Posterior cingulate gyrus (tissue), 11 donors: Measurements from ENCODE around the gene PLPPR4.

Experiments
- DNase-seq, 10 donors: peaks; one replicate each; pipeline versions ENCODE4 v3.0.0 to v3.0.0-alpha.2; 2020 to 2021; ENCODE audit warnings: mixed read lengths in 3 of 10
- intact Hi-C: fragments of 100-400 bp; cut with DNase I; formaldehyde crosslinking; loops from one replicate; pipeline ENCODE4 v1.15.1; 2023

The PLPPR4 gene

GRCh38 chr1:99334991-99335390, 70.7 kb downstream of the PLPPR4 start:
- intact Hi-C loops: no loop called here
- DNase-seq: no peak

- intact Hi-C loops: no loop called here
Observed at GRCh38 chr1:99347041-99347684, 82.9 kb downstream of the PLPPR4 start.

GRCh38 chr1:99348397-99349132, 84.3 kb downstream of the PLPPR4 start:
- intact Hi-C loops: no loop called here
- DNase-seq: no peak

More at GRCh38 chr1:99347041-99347684, 82.9 kb downstream of the PLPPR4 start:
- DNase-seq: no peak

GRCh38 chr1:99352821-99353220, 88.5 kb downstream of the PLPPR4 start:
- intact Hi-C loops: no loop called here
- DNase-seq: no peak

- intact Hi-C loops: no loop called here
- no peak for DNase-seq
Observed at GRCh38 chr1:99358770-99359169, 94.5 kb downstream of the PLPPR4 start.
